PC-3 (cell line): ENCODE data around the gene MRPS34. TPM values are rescaled to one million over a fixed set of nuclear protein-coding genes. Genes with fewer than 3 reads are reported as not detected.
"Not testable (repeated sequence)": the region's sequence is repeated elsewhere in the genome, so short reads cannot be mapped to it uniquely, and the experiment has no call there.

Experiments used
- ATAC-seq: fragments of 200-7000 bp; cut with Tn5 transposase; 2 replicates; pipeline ENCODE4 v1.9.1; 2020; ENCODE audit warnings: mild to moderate bottlenecking, moderate library complexity
- BruUV-seq: library from RNA; stranded (reverse); fragments of 400-500 nt; replicated peaks from 2 replicates; lab custom pipeline; 2021; lab: Mats Ljungman, UMichigan
- CTCF ChIA-PET: fragments of 300-600 bp; sonication (Branson Sonifier 250); formaldehyde crosslinking; loops from one replicate; lab custom pipeline; 2022; ENCODE audit warnings: antibody characterized with exemption; lab: Charles Lee
- POLR2A ChIA-PET: fragments of 300-600 bp; sonication (Branson Sonifier 250); formaldehyde crosslinking; loops from one replicate; lab custom pipeline; 2022; ENCODE audit warnings: antibody characterized with exemption; ENCODE audit not compliant: unreplicated experiment; lab: Charles Lee
- DNase-seq: peaks from one replicate; pipeline ENCODE4 v3.0.0-alpha.2; 2015
- H2AFZ ChIP-seq: fragments of 300-600 bp; sonication (generic); 2 replicates; pipeline ENCODE4 v1.6.0; 2016; ENCODE audit warnings: antibody characterized with exemption, low read length
- H3F3A ChIP-seq: fragments of 300-600 bp; sonication (generic); one replicate; pipeline ENCODE4 v1.6.0; 2017; ENCODE audit warnings: antibody characterized with exemption, low read length, control low read depth, mild to moderate bottlenecking; ENCODE audit not compliant: unreplicated experiment
- H3K27ac ChIP-seq: fragments of 300-600 bp; sonication (generic); 2 replicates; pipeline ENCODE4 v1.5.1; 2016; ENCODE audit warnings: mild to moderate bottlenecking, low read length
- H3K27me3 ChIP-seq: fragments of 300-600 bp; sonication (generic); 2 replicates; pipeline ENCODE4 v1.6.1; 2016; ENCODE audit warnings: low read length, mixed read lengths
- H3K36me3 ChIP-seq: fragments of 300-600 bp; sonication (generic); 2 replicates; pipeline ENCODE4 v1.6.1; 2016; ENCODE audit warnings: low read depth, mixed run types, low read length, mixed read lengths
- H3K4me1 ChIP-seq: fragments of 300-600 bp; sonication (generic); 2 replicates; pipeline ENCODE4 v1.5.1; 2016; ENCODE audit warnings: low read length; ENCODE audit not compliant: insufficient read depth
- H3K4me2 ChIP-seq: fragments of 300-600 bp; sonication (generic); 2 replicates; pipeline ENCODE4 v1.6.0; 2016; ENCODE audit warnings: low read length
- H3K4me3 ChIP-seq: fragments of 300-600 bp; sonication (generic); 2 replicates; pipeline ENCODE4 v1.5.1; 2016; ENCODE audit warnings: mild to moderate bottlenecking, low read length, mixed read lengths
- H3K79me2 ChIP-seq: fragments of 300-600 bp; sonication (generic); 2 replicates; pipeline ENCODE4 v1.6.1; 2017; ENCODE audit warnings: low read length, mixed read lengths
- H3K9ac ChIP-seq: fragments of 300-600 bp; sonication (generic); 2 replicates; pipeline ENCODE4 v1.6.0; 2016; ENCODE audit warnings: mild to moderate bottlenecking, low read length
- H3K9me2 ChIP-seq: fragments of 300-600 bp; sonication (generic); replicated peaks from 2 replicates; pipeline ENCODE4 v1.6.1; 2016; ENCODE audit warnings: mixed run types, low read length, mixed read lengths
- H3K9me3 ChIP-seq: fragments of 300-600 bp; sonication (generic); 2 replicates; pipeline ENCODE4 v1.6.1; 2016; ENCODE audit warnings: low read length, mixed read lengths
- H4K20me1 ChIP-seq: fragments of 300-600 bp; sonication (generic); 2 replicates; pipeline ENCODE4 v1.6.1; 2016; ENCODE audit warnings: low read length, mixed read lengths
- CTCF ChIP-seq: fragments of 300-600 bp; sonication (generic); conservative IDR thresholded peaks from 2 replicates; pipeline ENCODE4 v1.5.1; 2017; ENCODE audit warnings: antibody characterized with exemption, low read depth, mild to moderate bottlenecking, low read length
- EZH2 ChIP-seq: fragments of 300-600 bp; sonication (generic); IDR thresholded peaks from one replicate; pipeline ENCODE4 v1.6.1; 2017; ENCODE audit warnings: antibody characterized with exemption, mild to moderate bottlenecking, low read length; ENCODE audit not compliant: unreplicated experiment
- EZH2phosphoT487 ChIP-seq: fragments of 300-600 bp; sonication (generic); IDR thresholded peaks from 2 replicates; pipeline ENCODE4 v1.6.1; 2018; ENCODE audit warnings: mild to moderate bottlenecking, antibody characterized with exemption, low read length, borderline replicate concordance
- intact Hi-C: fragments of 100-400 bp; cut with micrococcal nuclease; formaldehyde crosslinking; loops from 2 replicates; pipeline ENCODE4 v1.9.0; 2023
- total RNA-seq: library from RNA; depleted of rRNA; stranded (reverse); fragments of >200 nt; gene quantifications from 2 replicates; pipeline ENCODE4 v1.2.3, GENCODE V29; 2014

MRPS34 gene
- total RNA-seq, 1 experiment from 2014 or later = 248 TPM

- no peak for ATAC-seq
- H3K27me3 ChIP-seq = no peaks in the 10 kb centered on the region
- no peaks in the 10 kb centered on the region for H4K20me1 ChIP-seq
- POLR2A ChIA-PET = no interaction called here
- H3K9me2 ChIP-seq = no peaks in the 10 kb centered on the region
- H3F3A ChIP-seq = no peaks in the 10 kb centered on the region
- CTCF ChIA-PET = no interaction called here
- no peak overlapping the region for H2AFZ ChIP-seq
- no peak overlapping the region for H3K4me2 ChIP-seq
- no peak overlapping the region for H3K27ac ChIP-seq
- no peaks in the 10 kb centered on the region for H3K79me2 ChIP-seq
- H3K9me3 ChIP-seq = no peaks in the 10 kb centered on the region
- H3K4me1 ChIP-seq = no peaks in the 10 kb centered on the region
- no peak for TF ChIP-seq EZH2
- TF ChIP-seq EZH2phosphoT487 = no peak
- TF ChIP-seq CTCF = no peak
- no peak overlapping the region for H3K9ac ChIP-seq
- H3K4me3 ChIP-seq = no peak overlapping the region
- H3K36me3 ChIP-seq = no peaks in the 10 kb centered on the region
- intact Hi-C loops = no loop called here
- no peak for DNase-seq
- BruUV-seq = no TSS peak
Observed at GRCh38 chr16:1800701-1801100, 27.8 kb upstream of the MRPS34 start.

GRCh38 chr16:1799263-1799662 is 26.3 kb upstream of the MRPS34 start:
- H3F3A ChIP-seq, H3K9me2 ChIP-seq, CTCF ChIA-PET, H2AFZ ChIP-seq, H3K27ac ChIP-seq, intact Hi-C loops, BruUV-seq, H3K9me3 ChIP-seq, H3K4me2 ChIP-seq, ATAC-seq, H3K4me3 ChIP-seq, H4K20me1 ChIP-seq, H3K27me3 ChIP-seq, POLR2A ChIA-PET, H3K4me1 ChIP-seq, H3K36me3 ChIP-seq, DNase-seq, H3K9ac ChIP-seq, H3K79me2 ChIP-seq: not testable (repeated sequence)

- H3K9me2 ChIP-seq = no peaks in the 10 kb centered on the region
- no peaks in the 10 kb centered on the region for H3K27me3 ChIP-seq
- DNase-seq (no peak), ATAC-seq (no peak)
- no peaks in the 10 kb centered on the region for H3K36me3 ChIP-seq
- no peak overlapping the region for H3K9ac ChIP-seq
- intact Hi-C loops = no loop called here
- H3K9me3 ChIP-seq = no peaks in the 10 kb centered on the region
- ChIA-PET CTCF (no interaction called here), POLR2A (no interaction called here)
- no peaks in the 10 kb centered on the region for H3K4me1 ChIP-seq
- H2AFZ ChIP-seq = no peak overlapping the region
- H3K4me3 ChIP-seq = no peak overlapping the region
- no TSS peak for BruUV-seq
- H3K79me2 ChIP-seq = no peaks in the 10 kb centered on the region
- H4K20me1 ChIP-seq = no peaks in the 10 kb centered on the region
- H3F3A ChIP-seq = no peaks in the 10 kb centered on the region
- TF ChIP-seq EZH2 = no peak
- no peak overlapping the region for H3K27ac ChIP-seq
- no peak overlapping the region for H3K4me2 ChIP-seq
Observed at GRCh38 chr16:1794908-1795666, 22.2 kb upstream of the MRPS34 start.
